IMR-90 (cell line): ENCODE results near the gene NPIPA5. TPM values are rescaled to one million over a fixed set of nuclear protein-coding genes. Genes with fewer than 3 reads are reported as not detected.

Experiments used
- ATAC-seq: fragments of 200-7000 bp; cut with Tn5 transposase; 2 replicates; pipeline ENCODE4 v1.9.1; 2020; ENCODE audit warnings: low read depth, mild to moderate bottlenecking, moderate library complexity
- BruUV-seq: library from RNA; stranded (reverse); fragments of 400-500 nt; replicated peaks from 2 replicates; lab custom pipeline; 2021; lab: Mats Ljungman, UMichigan
- CTCF ChIA-PET: fragments of 300-600 bp; formaldehyde crosslinking; extraction: SDS; loops from one replicate; lab custom pipeline; 2021; ENCODE audit warnings: antibody characterized with exemption; lab: Yijun Ruan, JAX
- POLR2A ChIA-PET: fragments of 300-600 bp; sonication (Branson Sonifier 250); formaldehyde crosslinking; loops from one replicate; lab custom pipeline; 2022; ENCODE audit warnings: antibody characterized with exemption; ENCODE audit not compliant: unreplicated experiment; lab: Charles Lee
- DNase-seq: peaks from one replicate; pipeline ENCODE4 v3.0.0; 2013
- H2AFZ ChIP-seq: replicated peaks from 2 replicates; pipeline ENCODE3; 2013; ENCODE audit warnings: low read length, mild to moderate bottlenecking; ENCODE audit not compliant: poor library complexity
- H2AK5ac ChIP-seq: 2 replicates; pipeline ENCODE4 v1.6.1; 2013; ENCODE audit warnings: low read depth, low read length, inconsistent platforms
- H2AK9ac ChIP-seq: replicated peaks from 2 replicates; pipeline ENCODE3; 2013; ENCODE audit warnings: mild to moderate bottlenecking, low read depth, low read length, moderate library complexity; ENCODE audit not compliant: poor library complexity
- H2BK120ac ChIP-seq: 2 replicates; pipeline ENCODE4 v1.6.1; 2013; ENCODE audit warnings: low read depth, low read length, inconsistent platforms
- H2BK15ac ChIP-seq: 3 replicates; pipeline ENCODE4 v1.6.1; 2013; ENCODE audit warnings: low read depth, low read length, inconsistent platforms
- H2BK20ac ChIP-seq: 2 replicates; pipeline ENCODE4 v1.6.1; 2013; ENCODE audit warnings: low read depth, mild to moderate bottlenecking, inconsistent platforms, low read length, moderate library complexity
- H2BK5ac ChIP-seq: 2 replicates; pipeline ENCODE4 v1.6.1; 2013; ENCODE audit warnings: mild to moderate bottlenecking, low read depth, low read length, inconsistent platforms; ENCODE audit not compliant: poor library complexity, severe bottlenecking
- H3K14ac ChIP-seq: replicated peaks from 2 replicates; pipeline ENCODE4 v1.6.1; 2013; ENCODE audit warnings: low read depth, low read length, inconsistent platforms
- H3K18ac ChIP-seq: 2 replicates; pipeline ENCODE4 v1.6.1; 2013; ENCODE audit warnings: low read depth, low read length, control low read depth
- H3K23ac ChIP-seq: 2 replicates; pipeline ENCODE4 v1.6.1; 2013; ENCODE audit warnings: low read depth, low read length, inconsistent platforms
- H3K27ac ChIP-seq: 2 replicates; pipeline ENCODE4 v1.5.1; 2013; ENCODE audit warnings: mild to moderate bottlenecking, control low read depth, low read length; ENCODE audit not compliant: insufficient read depth
- H3K27me3 ChIP-seq: 2 replicates; pipeline ENCODE4 v1.6.1; 2013; ENCODE audit warnings: low read length; ENCODE audit not compliant: control insufficient read depth, insufficient read depth
- H3K36me3 ChIP-seq: 2 replicates; pipeline ENCODE4 v1.6.1; 2013; ENCODE audit warnings: low read length, mixed read lengths; ENCODE audit not compliant: control insufficient read depth, insufficient read depth
- H3K4ac ChIP-seq: 2 replicates; pipeline ENCODE4 v1.6.1; 2013; ENCODE audit warnings: low read depth, low read length, inconsistent platforms
- H3K4me1 ChIP-seq: 2 replicates; pipeline ENCODE4 v1.6.1; 2013; ENCODE audit warnings: low read length, mixed read lengths; ENCODE audit not compliant: control insufficient read depth, insufficient read depth
- H3K4me2 ChIP-seq: 2 replicates; pipeline ENCODE4 v1.6.1; 2013; ENCODE audit warnings: low read depth, mild to moderate bottlenecking, control low read depth, low read length, moderate library complexity
- H3K4me3 ChIP-seq: 2 replicates; pipeline ENCODE4 v1.5.1; 2013; ENCODE audit warnings: low read depth, mild to moderate bottlenecking, control low read depth, low read length, moderate library complexity; ENCODE audit not compliant: insufficient read depth
- H3K56ac ChIP-seq: 2 replicates; pipeline ENCODE4 v1.6.1; 2013; ENCODE audit warnings: low read length, inconsistent platforms; ENCODE audit not compliant: insufficient read depth; ENCODE audit errors: extremely low read depth
- H3K79me1 ChIP-seq, 2 experiments: 2 replicates each; pipeline ENCODE4 v1.6.1; 2013; ENCODE audit warnings: low read length in 2 of 2, inconsistent platforms in 1 of 2, low read depth in 1 of 2
- H3K9ac ChIP-seq: 2 replicates; pipeline ENCODE4 v1.6.1; 2013; ENCODE audit warnings: low read depth, low read length, control low read depth
- H3K9me1 ChIP-seq: 2 replicates; pipeline ENCODE4 v1.6.1; 2013; ENCODE audit warnings: low read length, inconsistent platforms; ENCODE audit not compliant: insufficient read depth
- H3K9me3 ChIP-seq: 2 replicates; pipeline ENCODE4 v1.6.1; 2013; ENCODE audit warnings: low read length; ENCODE audit not compliant: control insufficient read depth, insufficient read depth
- H4K20me1 ChIP-seq: 2 replicates; pipeline ENCODE4 v1.6.1; 2013; ENCODE audit warnings: low read length, inconsistent platforms; ENCODE audit not compliant: insufficient read depth
- H4K5ac ChIP-seq: 2 replicates; pipeline ENCODE4 v1.6.1; 2013; ENCODE audit warnings: mild to moderate bottlenecking, low read depth, low read length, control low read depth
- H4K8ac ChIP-seq, 2 experiments: 2 replicates each; pipeline ENCODE4 v1.6.1; 2013; ENCODE audit warnings: low read depth in 2 of 2, low read length in 2 of 2, control low read depth in 1 of 2, inconsistent platforms in 1 of 2
- H4K91ac ChIP-seq: 2 replicates; pipeline ENCODE4 v1.6.1; 2013; ENCODE audit warnings: low read depth, low read length, inconsistent platforms; ENCODE audit not compliant: insufficient read depth
- CHD1 ChIP-seq: IDR thresholded peaks from 2 replicates; pipeline ENCODE4 v1.6.1; 2012; ENCODE audit warnings: low read depth, low read length, improper control_type of control experiment
- MAFK ChIP-seq: IDR thresholded peaks from 2 replicates; pipeline ENCODE4 v1.6.1; 2012; ENCODE audit warnings: low read depth, low read length, improper control_type of control experiment
- MAZ ChIP-seq: IDR thresholded peaks from 2 replicates; pipeline ENCODE4 v1.6.1; 2012; ENCODE audit warnings: low read depth, mild to moderate bottlenecking, low read length, improper control_type of control experiment, moderate library complexity, borderline replicate concordance
- MXI1 ChIP-seq: IDR thresholded peaks from 2 replicates; pipeline ENCODE4 v1.6.1; 2012; ENCODE audit warnings: low read depth, mild to moderate bottlenecking, low read length, moderate library complexity, borderline replicate concordance
- NFE2L2 ChIP-seq: fragments of 150-350 bp; IDR thresholded peaks from 2 replicates; pipeline ENCODE4 v1.6.1; 2016; ENCODE audit warnings: low read depth, mild to moderate bottlenecking, low read length
- POLR2A ChIP-seq: IDR thresholded peaks from 2 replicates; pipeline ENCODE4 v1.6.1; 2012; ENCODE audit warnings: mild to moderate bottlenecking, low read depth, low read length
- RAD21 ChIP-seq: IDR thresholded peaks from 2 replicates; pipeline ENCODE4 v1.6.1; 2012; ENCODE audit warnings: low read length, improper control_type of control experiment
- RFX5 ChIP-seq: IDR thresholded peaks from 2 replicates; pipeline ENCODE4 v1.8.0; 2012; ENCODE audit warnings: low read depth, mild to moderate bottlenecking, low read length, moderate library complexity
- SMC3 ChIP-seq: fragments of 150-350 bp; IDR thresholded peaks from 2 replicates; pipeline ENCODE4 v1.6.1; 2016; ENCODE audit warnings: low read depth, mild to moderate bottlenecking, antibody characterized with exemption, low read length, moderate library complexity
- WGBS, 2 experiments: methylation state at CpG; one replicate each; pipeline versions ENCODE4 v1.1.5 to v1.1.7; 2013; ENCODE audit warnings: missing lambda C conversion rate in 2 of 2; ENCODE audit not compliant: insufficient read length in 1 of 2; ENCODE audit errors: extremely low coverage in 2 of 2; 5-methylcytosine and 5-hydroxymethylcytosine counted together
- dilution Hi-C: fragments of 300-500 bp; cut with HindIII; formaldehyde crosslinking; loops from one replicate; pipeline ENCODE4 v1.14.3; 2018; ENCODE audit warnings: low sequenced_read_pairs; ENCODE audit not compliant: unreplicated experiment
- in situ Hi-C: fragments of 300-500 bp; cut with MboI; formaldehyde crosslinking; loops from 3 replicates; pipeline ENCODE4 v1.14.3; 2019; ENCODE audit warnings: low sequenced_read_pairs, inconsistent platforms, mixed read lengths
- intact Hi-C: fragments of 100-400 bp; cut with micrococcal nuclease; formaldehyde crosslinking; loops from 2 replicates; pipeline ENCODE4 v1.10.0; 2022
- polyA plus RNA-seq, 3 experiments: library from polyadenylated mRNA; depleted of rRNA; stranded (reverse); fragments of >200 nt; gene quantifications; 2 replicates each; pipeline ENCODE4 v1.2.3, GENCODE V29; 2012; ENCODE audit warnings: low replicate concordance in 1 of 3
- total RNA-seq: library from RNA; depleted of rRNA; stranded (reverse); fragments of >200 nt; gene quantifications from 2 replicates; pipeline ENCODE4 v1.2.3, GENCODE V29; 2012
- TF ChIP-seq, protein P1 (sequence below): fragments of 150-350 bp; IDR thresholded peaks from 2 replicates; pipeline ENCODE4 v1.6.1; 2016; ENCODE audit warnings: low read depth, mild to moderate bottlenecking, low read length, moderate library complexity, borderline replicate concordance

The NPIPA5 gene
- total and polyA plus RNA-seq, 2 of the 4 experiments (the other 2 are of a cell fraction) = 1.3 TPM; not detected in 1

DNA sequence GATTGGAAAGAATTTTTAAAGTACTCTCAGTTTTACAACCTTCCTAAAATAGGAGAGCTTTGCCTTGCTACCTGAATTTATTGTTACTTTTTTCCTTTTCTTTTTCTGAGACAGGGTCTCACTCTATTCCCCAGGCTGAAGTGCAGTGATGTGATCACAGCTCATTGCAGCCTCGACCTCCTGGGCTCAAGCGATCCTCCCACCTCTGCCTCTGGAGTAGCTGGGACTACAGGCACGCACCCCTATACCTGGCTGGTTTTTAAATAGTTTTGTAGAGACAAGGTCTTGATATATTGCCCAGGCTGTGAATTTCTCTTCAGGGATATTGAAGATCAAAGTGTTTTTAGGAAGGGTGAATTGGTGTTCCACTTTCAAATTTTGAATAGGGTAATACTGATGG, 21.2 kb upstream of the NPIPA5 start:
- DNase-seq (no peak), ATAC-seq (no peak)
- WGBS, 2 experiments = no CpG with 5 or more reads among the region's 3 CpGs
- H2AFZ ChIP-seq = no peak overlapping the region
- ChIA-PET CTCF (no interaction called here), POLR2A (no interaction called here)
- no peak overlapping the region for H3K4me2 ChIP-seq
- dilution Hi-C loops = no loop called here
- H2BK120ac ChIP-seq = no peak overlapping the region
- no peak overlapping the region for H2BK15ac ChIP-seq
- no peak overlapping the region for H3K14ac ChIP-seq
- TF ChIP-seq SMC3 = no peak
- TF ChIP-seq RFX5 = no peak
- TF ChIP-seq CHD1 = no peak
- no peak for TF ChIP-seq MAZ
- TF ChIP-seq MAFK = no peak
- TF ChIP-seq, protein P1, sequence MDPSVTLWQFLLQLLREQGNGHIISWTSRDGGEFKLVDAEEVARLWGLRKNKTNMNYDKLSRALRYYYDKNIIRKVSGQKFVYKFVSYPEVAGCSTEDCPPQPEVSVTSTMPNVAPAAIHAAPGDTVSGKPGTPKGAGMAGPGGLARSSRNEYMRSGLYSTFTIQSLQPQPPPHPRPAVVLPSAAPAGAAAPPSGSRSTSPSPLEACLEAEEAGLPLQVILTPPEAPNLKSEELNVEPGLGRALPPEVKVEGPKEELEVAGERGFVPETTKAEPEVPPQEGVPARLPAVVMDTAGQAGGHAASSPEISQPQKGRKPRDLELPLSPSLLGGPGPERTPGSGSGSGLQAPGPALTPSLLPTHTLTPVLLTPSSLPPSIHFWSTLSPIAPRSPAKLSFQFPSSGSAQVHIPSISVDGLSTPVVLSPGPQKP = no peak
- TF ChIP-seq MXI1 = no peak
- no peak for TF ChIP-seq NFE2L2
- TF ChIP-seq RAD21 = no peak
- TF ChIP-seq POLR2A = no peak
- H2AK9ac ChIP-seq = no peak overlapping the region
- H2AK5ac ChIP-seq = no peak overlapping the region
- H2BK20ac ChIP-seq = no peak overlapping the region
- no peak overlapping the region for H4K8ac ChIP-seq
- in situ Hi-C loops = no loop called here
- no peak overlapping the region for H3K4me3 ChIP-seq
- H3K9me3 ChIP-seq = no peaks in the 10 kb centered on the region
- BruUV-seq = no TSS peak
- H3K23ac ChIP-seq = no peak overlapping the region
- H3K9ac ChIP-seq = no peak overlapping the region
- H3K56ac ChIP-seq = no peak overlapping the region
- no peak overlapping the region for H2BK5ac ChIP-seq
- H3K4me1 ChIP-seq = no peaks in the 10 kb centered on the region
- no peak overlapping the region for H3K18ac ChIP-seq
- H4K5ac ChIP-seq = no peak overlapping the region
- H3K9me1 ChIP-seq = no peaks in the 10 kb centered on the region
- no peak overlapping the region for H4K91ac ChIP-seq
- no peaks in the 10 kb centered on the region for H3K79me1 ChIP-seq
- no peak overlapping the region for H3K4ac ChIP-seq
- H4K20me1 ChIP-seq = no peaks in the 10 kb centered on the region
- intact Hi-C loops = no loop called here
- H3K27ac ChIP-seq = no peak overlapping the region
- H3K36me3 ChIP-seq = no peaks in the 10 kb centered on the region
- peaks cover 12% of the 10 kb centered on the region for H3K27me3 ChIP-seq
